Stomach (tissue), 9 donors: ENCODE measurements around the gene NGB. TPM values are rescaled to one million over a fixed set of nuclear protein-coding genes. Genes with fewer than 3 reads are reported as not detected.

Experiments used
- DNase-seq, 2 donors: peaks; one replicate each; pipeline versions ENCODE4 v3.0.0 to v3.0.0-alpha.2; 2013 to 2019
- H3K27ac ChIP-seq, 5 donors: fragments of 200-600 bp in 4 of 5; sonication (generic) in 4 of 5; one replicate each; pipeline ENCODE4 v1.5.1; 2013 to 2019; ENCODE audit warnings: mild to moderate bottlenecking in 1 of 5, moderate library complexity in 1 of 5
- H3K27me3 ChIP-seq, 3 donors: fragments of 200-600 bp; sonication (generic); one replicate each; pipeline ENCODE4 v1.5.1; 2017 to 2019; ENCODE audit warnings: mixed run types in 1 of 3
- H3K36me3 ChIP-seq, 4 donors: fragments of 200-600 bp; sonication (generic); 1 replicate in 3 of 4; 2 replicates in 1 of 4; pipeline ENCODE4 v1.5.1; 2016 to 2019
- H3K4me1 ChIP-seq, 4 donors: fragments of 200-600 bp; sonication (generic); one replicate each; pipeline ENCODE4 v1.5.1; 2016 to 2019
- H3K4me3 ChIP-seq, 4 donors: fragments of 200-600 bp; sonication (generic) in 3 of 4; one replicate each; pipeline ENCODE4 v1.5.1; 2016 to 2019; ENCODE audit warnings: mild to moderate bottlenecking in 1 of 4
- H3K9me3 ChIP-seq, 4 donors: fragments of 200-600 bp; sonication (generic); one replicate each; pipeline ENCODE4 v1.5.1; 2016 to 2019
- EP300 ChIP-seq: sonication (generic); formaldehyde crosslinking; IDR thresholded peaks from one replicate; pipeline ENCODE4 v1.6.1; 2017; ENCODE audit warnings: antibody characterized with exemption
- POLR2A ChIP-seq, 4 donors: fragments of 450-650 bp; IDR thresholded peaks; one replicate each; pipeline ENCODE4 v1.6.1; 2016; ENCODE audit warnings: antibody characterized with exemption in 4 of 4, control low read depth in 2 of 4, mild to moderate bottlenecking in 1 of 4, moderate library complexity in 1 of 4
- POLR2AphosphoS5 ChIP-seq, 3 donors: sonication (generic); formaldehyde crosslinking; IDR thresholded peaks; one replicate each; pipeline ENCODE4 v1.6.1; 2016; ENCODE audit warnings: antibody characterized with exemption in 3 of 3
- WGBS, 5 donors: extraction: QIAGEN DNeasy Blood & Tissue Kit in 3 of 5; methylation state at CpG; one replicate each; pipeline versions ENCODE4 v1.1.5 to v1.1.7; 2013 to 2018; 5-methylcytosine and 5-hydroxymethylcytosine counted together
- intact Hi-C: fragments of 100-400 bp; cut with DNase I; formaldehyde crosslinking; loops from one replicate; pipeline ENCODE4 v1.15.1; 2023; ENCODE audit warnings: low total_unique reads
- polyA plus RNA-seq, 3 donors: library from polyadenylated mRNA; stranded (reverse); fragments of 200-250 nt; gene quantifications; one replicate each; pipeline ENCODE4 v1.2.3, GENCODE V29; 2013
- total RNA-seq, 5 donors: library from RNA; depleted of rRNA; stranded (reverse); fragments of >200 nt; gene quantifications; one replicate each; pipeline versions ENCODE4 v1.1.0 to v1.2.3, GENCODE V29; 2014 to 2016
- TF ChIP-seq, protein P1 (sequence below), 7 experiments: fragments of 450-650 bp in 4 of 7; fragments of 200-600 bp in 3 of 7; sonication (generic) in 3 of 7; IDR thresholded peaks; one replicate each; pipeline ENCODE4 v1.5.1; 2016 to 2019; ENCODE audit warnings: antibody characterized with exemption in 7 of 7, control low read depth in 2 of 7, mild to moderate bottlenecking in 1 of 7
- donor health status: healthy with polysubstance abuse.
- donor health status: Bipolar disorder and iron deficiency.
- donor health status: healthy.

Gene NGB
- total and polyA plus RNA-seq, 8 donors = 0.18 to 47.2 (median 1.8) TPM; not detected in 3

DNA sequence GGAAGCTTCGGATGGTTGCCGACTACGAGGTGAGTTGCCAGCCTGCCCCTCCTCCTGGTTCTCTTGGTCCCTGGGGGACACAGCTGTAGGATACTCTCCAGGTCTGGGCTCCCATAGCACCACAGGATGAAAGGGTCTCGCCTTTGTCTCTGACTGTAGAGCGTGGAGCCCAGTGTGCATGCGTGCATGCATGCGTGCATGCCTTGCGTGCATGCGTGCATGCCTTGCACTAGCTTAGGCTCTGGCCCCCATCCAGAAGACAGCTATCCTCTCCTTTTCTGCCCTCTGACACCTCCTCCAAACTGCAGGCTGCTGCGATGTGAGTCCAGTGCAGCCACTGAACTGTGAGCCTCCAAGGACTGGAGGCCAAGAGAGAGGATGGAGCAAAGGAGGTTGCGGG, 19.1 kb downstream of the NGB start:
- H3K36me3 ChIP-seq = no peaks in the 10 kb centered on the region
- TF ChIP-seq, protein P1, sequence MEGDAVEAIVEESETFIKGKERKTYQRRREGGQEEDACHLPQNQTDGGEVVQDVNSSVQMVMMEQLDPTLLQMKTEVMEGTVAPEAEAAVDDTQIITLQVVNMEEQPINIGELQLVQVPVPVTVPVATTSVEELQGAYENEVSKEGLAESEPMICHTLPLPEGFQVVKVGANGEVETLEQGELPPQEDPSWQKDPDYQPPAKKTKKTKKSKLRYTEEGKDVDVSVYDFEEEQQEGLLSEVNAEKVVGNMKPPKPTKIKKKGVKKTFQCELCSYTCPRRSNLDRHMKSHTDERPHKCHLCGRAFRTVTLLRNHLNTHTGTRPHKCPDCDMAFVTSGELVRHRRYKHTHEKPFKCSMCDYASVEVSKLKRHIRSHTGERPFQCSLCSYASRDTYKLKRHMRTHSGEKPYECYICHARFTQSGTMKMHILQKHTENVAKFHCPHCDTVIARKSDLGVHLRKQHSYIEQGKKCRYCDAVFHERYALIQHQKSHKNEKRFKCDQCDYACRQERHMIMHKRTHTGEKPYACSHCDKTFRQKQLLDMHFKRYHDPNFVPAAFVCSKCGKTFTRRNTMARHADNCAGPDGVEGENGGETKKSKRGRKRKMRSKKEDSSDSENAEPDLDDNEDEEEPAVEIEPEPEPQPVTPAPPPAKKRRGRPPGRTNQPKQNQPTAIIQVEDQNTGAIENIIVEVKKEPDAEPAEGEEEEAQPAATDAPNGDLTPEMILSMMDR (IDR thresholded peaks at IDR 0.05) = no peak
- TF ChIP-seq POLR2A (IDR thresholded peaks at IDR 0.05) = no peak
- TF ChIP-seq POLR2AphosphoS5 (IDR thresholded peaks at IDR 0.05) = no peak
- no peak for TF ChIP-seq EP300
- intact Hi-C loops = no loop called here
- H3K4me3 ChIP-seq = no peak overlapping the region
- H3K27ac ChIP-seq = no peak overlapping the region
- WGBS, 5 donors = 83 to 93% (median 91%) methylated on average over 11 of the region's 11 CpGs
- H3K27me3 ChIP-seq = no peaks in the 10 kb centered on the region
- H3K4me1 ChIP-seq = no peaks in the 10 kb centered on the region
- H3K9me3 ChIP-seq = no peaks in the 10 kb centered on the region
- DNase-seq = no peak

DNA sequence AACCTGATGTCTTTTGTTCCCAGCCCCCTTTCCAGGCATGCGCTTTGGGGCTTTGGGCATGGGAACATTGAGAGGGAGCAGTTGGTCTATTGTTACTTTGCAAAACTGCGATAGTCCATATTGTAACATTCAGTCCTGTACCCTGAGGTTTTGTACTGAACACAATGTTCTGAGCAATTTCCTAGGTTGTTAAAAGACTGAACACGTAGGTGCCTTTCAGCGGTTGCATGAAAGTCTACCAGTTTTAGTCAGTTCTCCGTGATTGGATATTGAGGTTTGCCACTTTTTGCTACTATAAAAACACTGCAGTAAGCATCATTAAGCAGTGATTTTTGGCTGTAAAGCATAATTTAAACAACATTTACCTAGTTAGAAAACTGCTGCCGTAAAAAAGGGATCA, 20.1 kb downstream of the NGB start:
- Histone ChIP-seq H3K4me3 (no peak overlapping the region), H3K27me3 (no peaks in the 10 kb centered on the region), H3K4me1 (no peaks in the 10 kb centered on the region), H3K36me3 (no peaks in the 10 kb centered on the region), H3K9me3 (no peaks in the 10 kb centered on the region), H3K27ac (no peak overlapping the region)
- intact Hi-C loops = no loop called here
- TF ChIP-seq, protein P1 (IDR thresholded peaks at IDR 0.05) = no peak
- TF ChIP-seq POLR2A (IDR thresholded peaks at IDR 0.05) = no peak
- 85 to 92% (median 91%) methylated on average over 6 of the region's 6 CpGs for WGBS, 5 donors
- no peak for DNase-seq

DNA sequence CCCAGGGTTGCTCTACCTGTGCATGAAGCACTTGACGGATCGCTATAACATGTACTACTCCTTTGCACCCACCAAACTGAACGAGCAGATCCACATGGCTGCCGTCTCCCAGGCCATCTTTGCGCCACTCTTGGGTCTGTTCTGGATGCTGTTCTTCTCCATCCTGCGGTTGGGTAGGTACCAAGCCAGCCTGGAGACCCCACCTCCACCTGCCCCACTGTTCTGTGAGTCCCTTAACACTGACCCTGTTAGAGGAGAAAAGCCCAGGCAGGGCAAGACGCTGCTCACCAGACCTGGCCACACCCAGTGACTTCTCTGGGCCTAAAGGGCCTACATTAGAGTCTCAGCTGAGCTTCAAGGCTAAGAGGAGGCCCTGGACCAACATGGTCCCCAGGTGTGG, 21.7 kb downstream of the NGB start:
- WGBS, 5 donors = 83 to 98% (median 88%) methylated on average over 5 to 7 of the region's 7 CpGs

DNA sequence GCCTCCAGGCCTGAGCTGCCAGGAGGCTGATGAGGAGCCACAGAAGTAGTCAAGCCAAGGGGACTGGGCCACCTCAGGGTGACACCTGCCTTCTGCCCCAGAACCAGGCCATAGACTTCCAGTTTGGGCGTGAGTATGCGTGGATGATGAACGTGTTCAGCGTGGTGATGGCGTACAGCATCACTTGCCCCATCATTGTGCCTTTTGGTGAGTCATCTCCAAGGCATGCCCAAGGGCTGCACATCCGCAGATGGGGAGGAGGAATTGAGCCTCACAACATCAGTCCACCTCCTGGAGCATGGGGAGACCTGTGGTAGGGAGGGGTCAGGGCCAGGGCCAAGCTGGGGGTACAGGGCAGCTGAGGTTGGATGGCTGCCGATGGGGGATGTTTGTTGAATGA, 22.3 kb downstream of the NGB start:
- H3K36me3 ChIP-seq = no peaks in the 10 kb centered on the region
- H3K4me1 ChIP-seq = no peaks in the 10 kb centered on the region
- H3K9me3 ChIP-seq = no peaks in the 10 kb centered on the region
- no peak overlapping the region for H3K4me3 ChIP-seq
- 83 to 94% (median 91%) methylated on average over 7 of the region's 7 CpGs for WGBS, 5 donors
- H3K27me3 ChIP-seq = no peaks in the 10 kb centered on the region
- TF ChIP-seq POLR2A (IDR thresholded peaks at IDR 0.05) = no peak
- intact Hi-C loops = no loop called here
- DNase-seq = no peak
- H3K27ac ChIP-seq = no peak overlapping the region

More for the DNA sequence above, 21.7 kb downstream of the NGB start:
- Histone ChIP-seq H3K4me3 (no peak overlapping the region), H3K27me3 (no peaks in the 10 kb centered on the region), H3K9me3 (no peaks in the 10 kb centered on the region), H3K27ac (no peak overlapping the region), H3K4me1 (no peaks in the 10 kb centered on the region), H3K36me3 (no peaks in the 10 kb centered on the region)
- DNase-seq = no peak
- intact Hi-C loops = no loop called here
- TF ChIP-seq EP300 = no peak
- no peak for TF ChIP-seq POLR2AphosphoS5 (IDR thresholded peaks at IDR 0.05)
- no peak for TF ChIP-seq POLR2A (IDR thresholded peaks at IDR 0.05)
- TF ChIP-seq, protein P1 (IDR thresholded peaks at IDR 0.05) = no peak

DNA sequence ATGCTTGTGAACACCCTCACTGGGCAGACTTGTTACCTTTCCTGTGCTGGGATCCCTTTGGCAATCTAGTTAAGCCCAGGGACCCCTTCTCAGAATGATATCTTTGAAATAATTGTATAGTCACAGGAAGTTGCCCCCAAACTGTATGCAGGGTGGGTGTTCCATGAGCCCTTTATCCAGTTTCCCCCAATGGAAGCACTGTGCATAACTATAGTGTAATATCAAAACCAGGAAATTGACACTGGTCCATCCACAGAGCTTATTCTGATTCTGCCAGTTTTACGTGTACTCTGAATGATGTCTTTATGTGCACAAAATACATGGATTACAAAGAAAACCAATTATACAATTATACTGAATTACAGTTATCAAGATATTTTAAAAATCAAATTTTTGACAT, 24.2 kb downstream of the NGB start:
- intact Hi-C loops = no loop called here
- WGBS, 5 donors = 78 to 85% (median 82%) methylated on average over 1 of the region's 1 CpG
- Histone ChIP-seq H3K4me3 (no peak overlapping the region), H3K4me1 (no peaks in the 10 kb centered on the region), H3K27me3 (no peaks in the 10 kb centered on the region), H3K27ac (no peak overlapping the region), H3K36me3 (no peaks in the 10 kb centered on the region), H3K9me3 (no peaks in the 10 kb centered on the region)
- TF ChIP-seq POLR2A (IDR thresholded peaks at IDR 0.05) = no peak
- TF ChIP-seq POLR2AphosphoS5 (IDR thresholded peaks at IDR 0.05) = no peak
- TF ChIP-seq, protein P1 (IDR thresholded peaks at IDR 0.05) = no peak
- no peak for TF ChIP-seq EP300
- DNase-seq = no peak
